ENCODE results near the gene COA1. TPM values are rescaled to one million over a fixed set of nuclear protein-coding genes. Genes with fewer than 3 reads are reported as not detected.
A peak's percentile ranks its signal among the peaks of the same experiment; 100 is the strongest.

The COA1 gene
- total and polyA plus RNA-seq, 2 experiments from 2014 or later: 152 to 220 TPM

- Histone ChIP-seq H3K36me3 (no peaks in the 10 kb centered on the region), H3K4me1 (ENCODE audit: low read depth) (peaks cover 5% of the 10 kb centered on the region), H3K9me3 (ENCODE audit: low read depth) (no peaks in the 10 kb centered on the region), H3K4me3 (no peak overlapping the region), H3K27ac (no peak overlapping the region), H3K27me3 (no peaks in the 10 kb centered on the region)
- TF ChIP-seq CTCF (IDR thresholded peaks at IDR 0.05; ENCODE audit: low read depth, low read length): no peak
- no peak for DNase-seq (ENCODE audit: low read depth in 1 of 2, low spot score in 1 of 2)
These were observed 27.8 kb downstream of the COA1 start for GRCh38 chr7:43701500-43701854.

- Histone ChIP-seq H3K27ac (no peak overlapping the region), H3K36me3 (no peaks in the 10 kb centered on the region)
These were observed 28.4 kb downstream of the COA1 start for GRCh38 chr7:43700646-43701499.

GRCh38 chr7:43700059-43700501 lies 29.2 kb downstream of the COA1 start:
- H3K9me3 ChIP-seq (ENCODE audit: low read depth): no peaks in the 10 kb centered on the region
- H3K27me3 ChIP-seq: no peaks in the 10 kb centered on the region
- H3K4me1 ChIP-seq (ENCODE audit: low read depth): peaks cover 5% of the 10 kb centered on the region
- DNase-seq (ENCODE audit: low read depth in 1 of 2, low spot score in 1 of 2): peak; percentile 50 to 79
- no peak overlapping the region for H3K4me3 ChIP-seq
- no peaks in the 10 kb centered on the region for H3K36me3 ChIP-seq
- TF ChIP-seq CTCF (IDR thresholded peaks at IDR 0.05; ENCODE audit: low read depth, low read length): peak; percentile 56
- no peak overlapping the region for H3K27ac ChIP-seq

More at GRCh38 chr7:43700646-43701499, 28.4 kb downstream of the COA1 start:
- no peaks in the 10 kb centered on the region for H3K27me3 ChIP-seq
- no peaks in the 10 kb centered on the region for H3K9me3 ChIP-seq (ENCODE audit: low read depth)
- H3K4me3 ChIP-seq: no peak overlapping the region
- no peak for TF ChIP-seq CTCF (IDR thresholded peaks at IDR 0.05; ENCODE audit: low read depth, low read length)
- no peak for DNase-seq (ENCODE audit: low read depth in 1 of 2, low spot score in 1 of 2)
- peaks cover 5% of the 10 kb centered on the region for H3K4me1 ChIP-seq (ENCODE audit: low read depth)

- H3K9me3 ChIP-seq (ENCODE audit: low read depth): no peaks in the 10 kb centered on the region
- no peak for TF ChIP-seq CTCF (IDR thresholded peaks at IDR 0.05; ENCODE audit: low read depth, low read length)
- H3K4me1 ChIP-seq (ENCODE audit: low read depth): peaks cover 8% of the 10 kb centered on the region
- H3K27ac ChIP-seq: no peak overlapping the region
- DNase-seq (ENCODE audit: low read depth in 1 of 2, low spot score in 1 of 2): no peak
- no peaks in the 10 kb centered on the region for H3K27me3 ChIP-seq
- no peak overlapping the region for H3K4me3 ChIP-seq
- H3K36me3 ChIP-seq: no peaks in the 10 kb centered on the region
These were observed 30.7 kb downstream of the COA1 start for GRCh38 chr7:43698460-43699255.

GRCh38 chr7:43697690-43698089 lies 31.6 kb downstream of the COA1 start:
- H3K27me3 ChIP-seq: no peaks in the 10 kb centered on the region
- no peaks in the 10 kb centered on the region for H3K36me3 ChIP-seq
- no peak overlapping the region for H3K4me3 ChIP-seq
- H3K9me3 ChIP-seq (ENCODE audit: low read depth): no peaks in the 10 kb centered on the region
- no peak for TF ChIP-seq CTCF (IDR thresholded peaks at IDR 0.05; ENCODE audit: low read depth, low read length)
- no peak overlapping the region for H3K27ac ChIP-seq
- peaks cover 8% of the 10 kb centered on the region for H3K4me1 ChIP-seq (ENCODE audit: low read depth)
- DNase-seq (ENCODE audit: low read depth in 1 of 2, low spot score in 1 of 2): no peak
